Kidney (tissue), 14 donors: ENCODE results near the gene CBLB. TPM values are rescaled to one million over a fixed set of nuclear protein-coding genes. Genes with fewer than 3 reads are reported as not detected.

Experiments used
- DNase-seq, 5 donors: peaks; one replicate each; pipeline ENCODE4 v3.0.0-alpha.2; 2013 to 2020
- FAIRE-seq: peaks from 2 replicates; lab custom pipeline; 2012; peaks lifted over from hg19 to GRCh38; lab: Jason Lieb, UNC
- H3K27ac ChIP-seq, 2 donors: one replicate each; pipeline ENCODE4 v1.7.0; 2013; ENCODE audit warnings: low read depth in 2 of 2, low read length in 2 of 2, inconsistent platforms in 1 of 2
- H3K27me3 ChIP-seq: one replicate; pipeline ENCODE4 v1.7.1; 2013; ENCODE audit warnings: low read length, inconsistent platforms; ENCODE audit not compliant: control insufficient read depth, insufficient read depth
- H3K36me3 ChIP-seq, 3 donors: one replicate each; pipeline versions ENCODE4 v1.7.0 to v1.7.1; 2013; ENCODE audit warnings: low read length in 3 of 3, control low read depth in 1 of 3, inconsistent platforms in 1 of 3; ENCODE audit not compliant: insufficient read depth in 3 of 3, control insufficient read depth in 2 of 3
- H3K4me1 ChIP-seq, 3 donors: one replicate each; pipeline versions ENCODE4 v1.7.0 to v1.7.1; 2013; ENCODE audit warnings: low read length in 3 of 3, inconsistent platforms in 1 of 3, low read depth in 1 of 3; ENCODE audit not compliant: control insufficient read depth in 2 of 3, insufficient read depth in 2 of 3
- H3K4me3 ChIP-seq, 3 donors: one replicate each; pipeline versions ENCODE4 v1.7.0 to v1.8.1; 2013; ENCODE audit warnings: low read length in 3 of 3, control low read depth in 1 of 3, inconsistent platforms in 1 of 3
- H3K9ac ChIP-seq, 3 donors: one replicate each; pipeline versions ENCODE4 v1.7.0 to v1.7.1; 2013; ENCODE audit warnings: low read length in 3 of 3, control low read depth in 1 of 3, inconsistent platforms in 1 of 3
- H3K9me3 ChIP-seq, 3 donors: one replicate each; pipeline versions ENCODE4 v1.7.0 to v1.7.1; 2013; ENCODE audit warnings: low read length in 3 of 3, control low read depth in 1 of 3, inconsistent platforms in 1 of 3; ENCODE audit not compliant: control insufficient read depth in 2 of 3, insufficient read depth in 1 of 3
- CTCF ChIP-seq: IDR thresholded peaks from 3 replicates; pipeline ENCODE4 v1.5.1; 2012; ENCODE audit warnings: mild to moderate bottlenecking, moderate library complexity, borderline replicate concordance; ENCODE audit not compliant: insufficient read depth; ENCODE audit errors: extremely low read depth
- intact Hi-C: fragments of 100-400 bp; cut with DNase I; formaldehyde crosslinking; loops from one replicate; pipeline ENCODE4 v1.11.1; 2022
- polyA plus RNA-seq: library from polyadenylated mRNA; stranded (reverse); fragments of 350-450 nt; fragmentation: Illumina TruSeq; extraction: RNeasy Lipid Tissue Mini Kit (QIAGEN cat#74804); gene quantifications from one replicate; pipeline ENCODE4 v1.2.3, GENCODE V29; 2014; ENCODE audit warnings: low read depth, low replicate concordance; ENCODE audit not compliant: insufficient read depth
- total RNA-seq: library from RNA; stranded (reverse); fragmentation: NEBNext Ultra II Directional; extraction: Animal tissue kit (Norgen Biotek cat#: 25700); gene quantifications from one replicate; pipeline ENCODE4 v1.2.1, GENCODE V29; 2021
- donor health status: control.
- donor health status: control.
- donor health status: control.
- donor health status: control.
- donor health status: control.
- donor health status: DM: yes; HTN: yes; CAD: no.
- donor health status: Normal renal cell carcinoma (clear cell type).

The CBLB gene
- total and polyA plus RNA-seq, 2 donors from 2014 or later, result 7.7 to 48.4 TPM

GRCh38 chr3:105801397-105801796 lies 67.4 kb downstream of the CBLB start:
- TF ChIP-seq CTCF, result no peak
- H3K4me1 ChIP-seq, result peaks cover 0 to 5% (median 0%) of the 10 kb centered on the region in 3 donors
- DNase-seq (no peak), FAIRE-seq (no peak)
- H3K4me3 ChIP-seq, result no peak overlapping the region
- H3K9me3 ChIP-seq, result no peaks in the 10 kb centered on the region
- intact Hi-C loops, result no loop called here
- H3K27ac ChIP-seq, result no peak overlapping the region
- no peak overlapping the region for H3K9ac ChIP-seq
- H3K27me3 ChIP-seq, result no peaks in the 10 kb centered on the region
- no peaks in the 10 kb centered on the region for H3K36me3 ChIP-seq

GRCh38 chr3:105800320-105800719 lies 68.5 kb downstream of the CBLB start:
- H3K27ac ChIP-seq, result no peak overlapping the region
- H3K9me3 ChIP-seq, result no peaks in the 10 kb centered on the region
- H3K4me3 ChIP-seq, result no peak overlapping the region
- no peaks in the 10 kb centered on the region for H3K36me3 ChIP-seq
- no peak overlapping the region for H3K9ac ChIP-seq
- no peaks in the 10 kb centered on the region for H3K27me3 ChIP-seq
- intact Hi-C loops, result no loop called here
- FAIRE-seq, result no peak
- DNase-seq, result no peak
- no peak for TF ChIP-seq CTCF
- peaks cover 0 to 5% (median 0%) of the 10 kb centered on the region in 3 donors for H3K4me1 ChIP-seq

- Histone ChIP-seq H3K27ac (no peak overlapping the region), H3K27me3 (no peaks in the 10 kb centered on the region), H3K4me3 (no peak overlapping the region), H3K36me3 (no peaks in the 10 kb centered on the region), H3K9me3 (no peaks in the 10 kb centered on the region), H3K4me1 (peaks cover 0 to 5% (median 0%) of the 10 kb centered on the region in 3 donors), H3K9ac (no peak overlapping the region)
- DNase-seq (no peak), FAIRE-seq (no peak)
- intact Hi-C loops, result no loop called here
- no peak for TF ChIP-seq CTCF
These were observed 69.5 kb downstream of the CBLB start for GRCh38 chr3:105799286-105799685.

- peaks cover 0 to 5% (median 0%) of the 10 kb centered on the region in 3 donors for H3K4me1 ChIP-seq
- intact Hi-C loops, result no loop called here
- FAIRE-seq (no peak), DNase-seq (no peak)
- TF ChIP-seq CTCF, result no peak
- no peaks in the 10 kb centered on the region for H3K36me3 ChIP-seq
- H3K9ac ChIP-seq, result no peak overlapping the region
- H3K4me3 ChIP-seq, result no peak overlapping the region
- no peak overlapping the region for H3K27ac ChIP-seq
- H3K27me3 ChIP-seq, result no peaks in the 10 kb centered on the region
- H3K9me3 ChIP-seq, result no peaks in the 10 kb centered on the region
These were observed 70.4 kb downstream of the CBLB start for GRCh38 chr3:105798381-105798934.
